ENCODE results near the gene SPATS2L.
A peak's percentile ranks its signal among the peaks of the same experiment; 100 is the strongest.

SPATS2L gene

GRCh38 chr2:200306931-200307723 is 634 bp downstream of the SPATS2L start:
- Histone ChIP-seq H3K4me1 (ENCODE audit: control insufficient read depth, insufficient read depth, low read length, poor library complexity, severe bottlenecking) (no peaks in the 10 kb centered on the region), H3K27ac (ENCODE audit: insufficient read depth, low read length, poor library complexity, severe bottlenecking) (no peak overlapping the region), H3K9me3 (ENCODE audit: control insufficient read depth, low read length) (no peaks in the 10 kb centered on the region), H3K4me3 (ENCODE audit: insufficient read depth, low read depth, low read length, poor library complexity, severe bottlenecking) (peak overlapping the region; percentile 72), H3K36me3 (ENCODE audit: control insufficient read depth, insufficient read depth, low read length) (no peaks in the 10 kb centered on the region), H3K27me3 (replicated peaks; ENCODE audit: control insufficient read depth, insufficient read depth, low read length, poor library complexity, severe bottlenecking) (no peaks in the 10 kb centered on the region)
- peak in 1 of 3 donors; percentile 9 for DNase-seq

GRCh38 chr2:200307724-200308545 is 1.4 kb downstream of the SPATS2L start:
- Histone ChIP-seq H3K36me3 (ENCODE audit: control insufficient read depth, insufficient read depth, low read length) (no peaks in the 10 kb centered on the region), H3K27ac (ENCODE audit: insufficient read depth, low read length, poor library complexity, severe bottlenecking) (no peak overlapping the region), H3K9me3 (ENCODE audit: control insufficient read depth, low read length) (no peaks in the 10 kb centered on the region), H3K27me3 (replicated peaks; ENCODE audit: control insufficient read depth, insufficient read depth, low read length, poor library complexity, severe bottlenecking) (no peaks in the 10 kb centered on the region), H3K4me3 (ENCODE audit: insufficient read depth, low read depth, low read length, poor library complexity, severe bottlenecking) (peak overlapping the region; percentile 72), H3K4me1 (ENCODE audit: control insufficient read depth, insufficient read depth, low read length, poor library complexity, severe bottlenecking) (no peaks in the 10 kb centered on the region)
- no peak for DNase-seq

DNA sequence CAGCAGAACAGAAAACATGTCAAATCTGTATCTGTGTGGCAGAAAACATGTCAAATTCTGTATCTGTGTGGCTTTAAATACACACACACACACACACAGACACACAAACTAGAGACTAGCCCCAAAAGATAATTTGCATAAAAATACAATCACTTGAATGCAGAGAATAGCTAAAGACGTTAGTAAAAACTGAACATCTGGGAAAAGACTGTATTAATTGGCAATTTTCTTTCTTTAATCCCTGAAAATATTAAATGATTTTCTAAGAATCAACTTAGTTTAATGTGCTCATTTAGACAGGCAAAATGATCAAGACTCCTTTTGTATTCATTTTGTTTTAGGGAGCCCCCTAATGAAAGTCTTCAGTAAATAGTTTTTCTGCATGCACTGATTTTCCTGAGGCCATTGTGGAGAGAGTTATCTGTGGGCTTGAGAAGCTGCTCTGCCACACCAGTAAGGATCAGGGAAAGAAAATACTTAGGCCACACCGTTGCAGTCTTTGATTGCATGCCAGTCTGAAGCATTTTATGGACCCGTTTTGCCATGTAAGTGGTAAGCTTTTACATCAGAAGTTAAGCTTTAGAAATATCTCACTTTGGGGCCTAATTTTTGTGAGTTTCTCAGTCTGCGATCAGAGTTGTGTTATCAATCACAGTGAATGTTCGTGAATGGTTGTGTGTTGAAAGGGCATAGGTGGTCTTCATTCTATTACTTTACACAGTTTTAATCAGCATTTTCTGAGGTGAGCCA is 2.2 kb downstream of the SPATS2L start:
- Histone ChIP-seq H3K4me1 (ENCODE audit: control insufficient read depth, insufficient read depth, low read length, poor library complexity, severe bottlenecking) (no peaks in the 10 kb centered on the region), H3K27ac (ENCODE audit: insufficient read depth, low read length, poor library complexity, severe bottlenecking) (no peak overlapping the region), H3K9me3 (ENCODE audit: control insufficient read depth, low read length) (no peaks in the 10 kb centered on the region), H3K4me3 (ENCODE audit: insufficient read depth, low read depth, low read length, poor library complexity, severe bottlenecking) (no peak overlapping the region), H3K27me3 (replicated peaks; ENCODE audit: control insufficient read depth, insufficient read depth, low read length, poor library complexity, severe bottlenecking) (no peaks in the 10 kb centered on the region), H3K36me3 (ENCODE audit: control insufficient read depth, insufficient read depth, low read length) (no peaks in the 10 kb centered on the region)
- DNase-seq = no peak

DNA sequence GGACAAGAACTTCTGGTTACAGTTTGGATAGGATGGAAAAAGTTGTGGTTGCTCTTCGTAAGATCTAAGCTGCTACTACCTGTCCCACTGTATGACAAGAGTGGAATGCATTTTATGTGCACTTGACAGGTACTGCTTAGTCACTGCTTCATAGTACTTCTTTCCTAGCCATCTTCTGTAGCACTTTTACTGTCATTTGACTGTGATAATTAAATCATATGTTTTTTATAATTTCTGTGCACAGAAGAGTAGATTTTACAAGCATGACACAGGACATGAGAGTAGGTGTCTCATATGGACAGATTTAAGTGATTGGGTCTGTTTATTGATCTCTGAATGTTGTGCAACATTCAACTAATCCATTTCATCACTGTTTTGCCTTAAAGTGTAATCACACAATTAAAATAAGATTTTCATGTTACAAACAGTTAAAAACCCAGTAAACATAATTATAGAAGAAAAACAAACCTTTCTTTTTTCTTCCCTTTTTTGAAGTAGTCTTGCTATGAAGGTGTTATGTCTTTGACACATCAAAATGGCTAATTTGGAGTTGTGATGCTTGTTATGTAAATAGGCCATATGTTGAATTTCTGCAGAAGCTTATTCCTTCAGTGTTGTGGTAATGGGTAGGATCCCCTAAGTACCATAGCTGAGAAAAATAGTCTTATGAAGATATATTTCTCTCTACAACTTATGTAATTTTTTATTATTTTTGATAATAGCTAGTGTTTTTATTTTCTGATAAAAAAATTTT is 3.0 kb downstream of the SPATS2L start:
- DNase-seq = no peak
- H3K27ac ChIP-seq (ENCODE audit: insufficient read depth, low read length, poor library complexity, severe bottlenecking) = no peak overlapping the region
- H3K9me3 ChIP-seq (ENCODE audit: control insufficient read depth, low read length) = no peaks in the 10 kb centered on the region
- H3K4me3 ChIP-seq (ENCODE audit: insufficient read depth, low read depth, low read length, poor library complexity, severe bottlenecking) = no peak overlapping the region
- no peaks in the 10 kb centered on the region for H3K4me1 ChIP-seq (ENCODE audit: control insufficient read depth, insufficient read depth, low read length, poor library complexity, severe bottlenecking)
- no peaks in the 10 kb centered on the region for H3K36me3 ChIP-seq (ENCODE audit: control insufficient read depth, insufficient read depth, low read length)
- no peaks in the 10 kb centered on the region for H3K27me3 ChIP-seq (replicated peaks; ENCODE audit: control insufficient read depth, insufficient read depth, low read length, poor library complexity, severe bottlenecking)

GRCh38 chr2:200310545-200310971 is 4.1 kb downstream of the SPATS2L start:
- Histone ChIP-seq H3K4me3 (ENCODE audit: insufficient read depth, low read depth, low read length, poor library complexity, severe bottlenecking) (no peak overlapping the region), H3K9me3 (ENCODE audit: control insufficient read depth, low read length) (no peaks in the 10 kb centered on the region), H3K4me1 (ENCODE audit: control insufficient read depth, insufficient read depth, low read length, poor library complexity, severe bottlenecking) (no peaks in the 10 kb centered on the region), H3K27ac (ENCODE audit: insufficient read depth, low read length, poor library complexity, severe bottlenecking) (no peak overlapping the region), H3K27me3 (replicated peaks; ENCODE audit: control insufficient read depth, insufficient read depth, low read length, poor library complexity, severe bottlenecking) (no peaks in the 10 kb centered on the region), H3K36me3 (ENCODE audit: control insufficient read depth, insufficient read depth, low read length) (no peaks in the 10 kb centered on the region)
- no peak for DNase-seq

DNA sequence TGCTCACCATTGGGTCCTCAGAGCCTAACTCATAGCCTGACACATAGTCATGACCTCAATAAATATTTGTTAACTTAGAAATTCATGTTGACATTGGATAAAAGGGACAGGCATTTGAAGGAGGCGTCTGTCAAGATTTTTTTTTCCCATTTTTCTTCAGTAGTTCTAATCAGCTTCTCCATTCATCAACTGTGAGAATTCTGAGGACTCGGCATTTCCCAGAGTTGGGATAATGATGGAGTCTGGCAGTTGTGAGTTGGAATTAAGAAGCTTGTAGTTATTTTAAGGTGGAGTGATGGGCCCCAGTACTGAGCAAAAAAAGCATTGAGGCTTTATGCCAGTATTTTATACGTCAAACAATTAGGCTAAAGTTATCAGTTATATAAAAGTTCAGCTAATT is 4.6 kb downstream of the SPATS2L start:
- Histone ChIP-seq H3K36me3 (ENCODE audit: control insufficient read depth, insufficient read depth, low read length) (no peaks in the 10 kb centered on the region), H3K27me3 (replicated peaks; ENCODE audit: control insufficient read depth, insufficient read depth, low read length, poor library complexity, severe bottlenecking) (no peaks in the 10 kb centered on the region), H3K4me3 (ENCODE audit: insufficient read depth, low read depth, low read length, poor library complexity, severe bottlenecking) (no peak overlapping the region), H3K4me1 (ENCODE audit: control insufficient read depth, insufficient read depth, low read length, poor library complexity, severe bottlenecking) (no peaks in the 10 kb centered on the region), H3K27ac (ENCODE audit: insufficient read depth, low read length, poor library complexity, severe bottlenecking) (no peak overlapping the region), H3K9me3 (ENCODE audit: control insufficient read depth, low read length) (no peaks in the 10 kb centered on the region)
- DNase-seq = no peak

- DNase-seq = no peak
- Histone ChIP-seq H3K27ac (ENCODE audit: insufficient read depth, low read length, poor library complexity, severe bottlenecking) (no peak overlapping the region), H3K4me3 (ENCODE audit: insufficient read depth, low read depth, low read length, poor library complexity, severe bottlenecking) (no peak overlapping the region), H3K9me3 (ENCODE audit: control insufficient read depth, low read length) (no peaks in the 10 kb centered on the region), H3K36me3 (ENCODE audit: control insufficient read depth, insufficient read depth, low read length) (no peaks in the 10 kb centered on the region), H3K4me1 (ENCODE audit: control insufficient read depth, insufficient read depth, low read length, poor library complexity, severe bottlenecking) (no peaks in the 10 kb centered on the region), H3K27me3 (replicated peaks; ENCODE audit: control insufficient read depth, insufficient read depth, low read length, poor library complexity, severe bottlenecking) (no peaks in the 10 kb centered on the region)
Observed at GRCh38 chr2:200314976-200315567, 8.6 kb downstream of the SPATS2L start.

- Histone ChIP-seq H3K4me1 (ENCODE audit: control insufficient read depth, insufficient read depth, low read length, poor library complexity, severe bottlenecking) (no peaks in the 10 kb centered on the region), H3K4me3 (ENCODE audit: insufficient read depth, low read depth, low read length, poor library complexity, severe bottlenecking) (no peak overlapping the region), H3K27ac (ENCODE audit: insufficient read depth, low read length, poor library complexity, severe bottlenecking) (no peak overlapping the region), H3K9me3 (ENCODE audit: control insufficient read depth, low read length) (no peaks in the 10 kb centered on the region), H3K36me3 (ENCODE audit: control insufficient read depth, insufficient read depth, low read length) (no peaks in the 10 kb centered on the region), H3K27me3 (replicated peaks; ENCODE audit: control insufficient read depth, insufficient read depth, low read length, poor library complexity, severe bottlenecking) (no peaks in the 10 kb centered on the region)
- DNase-seq = no peak
Observed at GRCh38 chr2:200317975-200318374, 11.5 kb downstream of the SPATS2L start.

DNA sequence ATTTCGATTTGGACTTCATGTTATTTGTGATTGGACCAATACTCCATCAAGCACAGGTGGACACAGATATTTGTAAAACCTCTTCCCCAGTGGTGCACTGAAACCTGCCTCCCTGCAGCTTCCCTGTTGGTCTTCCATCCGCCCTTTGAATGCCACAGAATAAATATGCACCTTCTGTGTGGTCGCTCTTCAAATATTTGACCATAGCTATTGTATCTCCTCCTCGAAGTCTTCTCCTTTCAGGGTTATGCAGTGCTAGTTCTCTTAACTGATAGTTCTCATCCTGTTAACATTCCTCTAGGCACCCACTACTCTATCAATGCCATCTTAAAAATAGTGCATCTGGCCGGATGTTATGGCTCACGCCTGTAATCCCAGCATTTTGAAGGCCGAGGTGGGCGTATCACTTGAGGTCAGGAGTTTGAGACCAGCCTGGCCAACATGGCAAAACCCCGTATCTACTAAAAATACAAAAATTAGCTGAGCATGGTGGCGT is 12.5 kb downstream of the SPATS2L start:
- no peaks in the 10 kb centered on the region for H3K9me3 ChIP-seq (ENCODE audit: control insufficient read depth, low read length)
- H3K4me3 ChIP-seq (ENCODE audit: insufficient read depth, low read depth, low read length, poor library complexity, severe bottlenecking) = no peak overlapping the region
- no peak for DNase-seq
- H3K27me3 ChIP-seq (replicated peaks; ENCODE audit: control insufficient read depth, insufficient read depth, low read length, poor library complexity, severe bottlenecking) = no peaks in the 10 kb centered on the region
- no peak overlapping the region for H3K27ac ChIP-seq (ENCODE audit: insufficient read depth, low read length, poor library complexity, severe bottlenecking)
- no peaks in the 10 kb centered on the region for H3K36me3 ChIP-seq (ENCODE audit: control insufficient read depth, insufficient read depth, low read length)
- H3K4me1 ChIP-seq (ENCODE audit: control insufficient read depth, insufficient read depth, low read length, poor library complexity, severe bottlenecking) = no peaks in the 10 kb centered on the region

Measured in effector memory CD4-positive, alpha-beta T cell (primary cell).